RWPE2 (cell line): ENCODE results near the gene RABGAP1.

Source experiments
- ATAC-seq: fragments of 200-7000 bp; cut with Tn5 transposase; 3 replicates; pipeline ENCODE4 v1.9.1; 2021; ENCODE audit warnings: low read depth
- DNase-seq: peaks from one replicate; pipeline ENCODE4 v3.0.0-alpha.2; 2020; ENCODE audit warnings: low spot score
- H3K27ac ChIP-seq: fragments of 450-650 bp; 2 replicates; pipeline ENCODE4 v1.5.1; 2017; ENCODE audit warnings: mild to moderate bottlenecking; ENCODE audit not compliant: poor library complexity, severe bottlenecking
- H3K27me3 ChIP-seq: fragments of 250-450 bp; sonication (Bioruptor Pico); 2 replicates; pipeline ENCODE4 v1.5.1; 2021; ENCODE audit warnings: mild to moderate bottlenecking, moderate library complexity; ENCODE audit not compliant: insufficient read depth, poor library complexity, severe bottlenecking
- H3K36me3 ChIP-seq: fragments of 250-450 bp; sonication (Bioruptor Pico); 2 replicates; pipeline ENCODE4 v1.5.1; 2020; ENCODE audit warnings: low read depth, mild to moderate bottlenecking, moderate library complexity
- H3K4me1 ChIP-seq: fragments of 250-450 bp; sonication (Bioruptor Pico); 2 replicates; pipeline ENCODE4 v1.5.1; 2021; ENCODE audit warnings: mild to moderate bottlenecking, moderate library complexity; ENCODE audit not compliant: insufficient read depth, poor library complexity, severe bottlenecking
- H3K4me3 ChIP-seq: fragments of 250-450 bp; sonication (Bioruptor Pico); 2 replicates; pipeline ENCODE4 v1.5.1; 2021; ENCODE audit warnings: mild to moderate bottlenecking, moderate library complexity; ENCODE audit not compliant: severe bottlenecking
- H3K9me3 ChIP-seq: fragments of 250-450 bp; sonication (Bioruptor Pico); 2 replicates; pipeline ENCODE4 v1.5.1; 2021; ENCODE audit warnings: mild to moderate bottlenecking, moderate library complexity; ENCODE audit not compliant: severe bottlenecking
- TF ChIP-seq, protein P1 (sequence below): fragments of 450-650 bp; IDR thresholded peaks from one replicate; pipeline ENCODE4 v1.5.1; 2017; ENCODE audit warnings: mild to moderate bottlenecking, moderate library complexity; ENCODE audit not compliant: poor library complexity, severe bottlenecking

Gene RABGAP1

DNA sequence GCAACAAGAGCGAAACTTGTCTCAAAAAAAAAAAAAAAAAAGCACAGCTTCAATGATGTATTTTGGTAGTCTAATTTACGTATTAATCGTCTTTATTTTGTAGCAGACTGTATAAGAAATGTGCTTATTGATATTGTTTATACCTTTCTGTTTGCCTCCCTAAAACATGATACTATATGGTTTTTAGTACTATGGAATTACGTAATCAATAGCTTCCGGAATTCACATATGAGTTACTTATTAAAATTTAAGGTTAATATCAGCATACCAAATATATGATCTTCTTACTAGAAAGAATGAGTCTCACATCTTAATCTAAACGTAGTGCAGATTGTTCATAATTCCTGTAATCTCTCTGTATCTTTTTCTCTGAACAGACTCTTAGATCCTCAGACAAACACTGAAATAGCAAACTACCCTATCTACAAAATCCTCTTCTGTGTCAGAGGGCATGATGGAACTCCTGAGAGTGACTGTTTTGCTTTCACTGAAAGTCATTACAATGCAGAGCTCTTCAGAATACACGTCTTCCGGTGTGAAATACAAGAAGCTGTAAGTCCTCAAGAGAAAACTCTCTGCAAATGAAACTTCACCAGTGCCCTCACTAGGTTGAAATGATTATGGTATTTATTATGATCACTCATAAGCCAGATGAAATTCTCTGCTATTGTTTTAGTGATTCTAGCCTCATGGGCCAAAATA is 48.3 kb downstream of the RABGAP1 start:
- peaks cover 76% of the 10 kb centered on the region for H3K36me3 ChIP-seq
- no peak overlapping the region for H3K4me3 ChIP-seq
- H3K4me1 ChIP-seq, result no peaks in the 10 kb centered on the region
- TF ChIP-seq, protein P1, sequence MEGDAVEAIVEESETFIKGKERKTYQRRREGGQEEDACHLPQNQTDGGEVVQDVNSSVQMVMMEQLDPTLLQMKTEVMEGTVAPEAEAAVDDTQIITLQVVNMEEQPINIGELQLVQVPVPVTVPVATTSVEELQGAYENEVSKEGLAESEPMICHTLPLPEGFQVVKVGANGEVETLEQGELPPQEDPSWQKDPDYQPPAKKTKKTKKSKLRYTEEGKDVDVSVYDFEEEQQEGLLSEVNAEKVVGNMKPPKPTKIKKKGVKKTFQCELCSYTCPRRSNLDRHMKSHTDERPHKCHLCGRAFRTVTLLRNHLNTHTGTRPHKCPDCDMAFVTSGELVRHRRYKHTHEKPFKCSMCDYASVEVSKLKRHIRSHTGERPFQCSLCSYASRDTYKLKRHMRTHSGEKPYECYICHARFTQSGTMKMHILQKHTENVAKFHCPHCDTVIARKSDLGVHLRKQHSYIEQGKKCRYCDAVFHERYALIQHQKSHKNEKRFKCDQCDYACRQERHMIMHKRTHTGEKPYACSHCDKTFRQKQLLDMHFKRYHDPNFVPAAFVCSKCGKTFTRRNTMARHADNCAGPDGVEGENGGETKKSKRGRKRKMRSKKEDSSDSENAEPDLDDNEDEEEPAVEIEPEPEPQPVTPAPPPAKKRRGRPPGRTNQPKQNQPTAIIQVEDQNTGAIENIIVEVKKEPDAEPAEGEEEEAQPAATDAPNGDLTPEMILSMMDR, result no peak
- no peaks in the 10 kb centered on the region for H3K27me3 ChIP-seq
- DNase-seq, result no peak
- ATAC-seq, result no peak
- H3K9me3 ChIP-seq, result no peaks in the 10 kb centered on the region
- H3K27ac ChIP-seq, result no peak overlapping the region

DNA sequence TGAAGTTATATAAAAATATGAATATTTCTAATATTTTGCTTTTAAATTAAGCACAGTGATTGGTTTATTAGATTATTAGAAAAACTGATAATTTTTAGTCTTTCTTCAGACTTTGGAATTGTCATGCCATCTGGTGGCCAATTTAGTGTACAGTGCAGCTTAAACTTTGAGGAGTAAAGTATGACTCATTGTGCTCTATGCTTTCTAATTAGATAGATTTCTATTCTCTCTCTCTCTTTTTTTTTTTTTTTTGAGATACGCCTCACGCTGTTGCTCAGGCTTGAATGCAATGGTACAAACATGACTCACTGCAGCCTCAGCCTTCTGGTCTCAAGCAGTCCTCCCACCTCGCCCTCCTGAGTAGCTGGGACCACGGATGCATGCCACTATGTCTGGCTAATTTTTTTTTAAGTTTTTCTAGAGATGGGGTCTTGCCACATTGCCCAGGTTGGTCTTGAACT is 50.6 kb downstream of the RABGAP1 start:
- Histone ChIP-seq H3K9me3 (no peaks in the 10 kb centered on the region), H3K27me3 (no peaks in the 10 kb centered on the region), H3K4me1 (no peaks in the 10 kb centered on the region), H3K27ac (no peak overlapping the region), H3K36me3 (peaks cover 80% of the 10 kb centered on the region), H3K4me3 (no peak overlapping the region)
- TF ChIP-seq, protein P1, result peak; percentile 90
- no peak for DNase-seq
- peak; percentile 79 for ATAC-seq

GRCh38 chr9:122996586-122996985 is 55.8 kb downstream of the RABGAP1 start:
- H3K27ac ChIP-seq, result no peak overlapping the region
- no peak for DNase-seq
- H3K9me3 ChIP-seq, result no peaks in the 10 kb centered on the region
- H3K4me1 ChIP-seq, result no peaks in the 10 kb centered on the region
- no peaks in the 10 kb centered on the region for H3K27me3 ChIP-seq
- H3K36me3 ChIP-seq, result peaks cover 83% of the 10 kb centered on the region
- ATAC-seq, result no peak
- H3K4me3 ChIP-seq, result no peak overlapping the region
- TF ChIP-seq, protein P1, result no peak

DNA sequence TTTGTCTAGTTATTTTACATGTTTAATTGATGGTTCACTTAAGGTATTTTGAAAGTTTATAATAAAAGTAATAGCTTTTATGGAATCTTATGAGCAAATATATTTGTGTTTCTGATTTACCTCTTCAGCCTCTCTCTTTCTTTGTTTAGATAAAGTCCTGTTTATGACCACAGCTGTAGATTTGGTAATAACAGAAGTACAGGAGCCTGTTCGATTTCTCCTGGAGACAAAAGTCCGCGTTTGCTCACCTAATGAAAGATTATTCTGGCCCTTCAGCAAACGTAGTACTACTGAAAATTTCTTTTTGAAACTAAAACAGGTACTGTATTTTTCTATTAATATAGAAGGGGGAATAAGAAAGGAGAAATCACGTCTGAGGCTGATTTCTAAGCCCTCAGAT is 57.6 kb downstream of the RABGAP1 start:
- DNase-seq (no peak), ATAC-seq (no peak)
- no peaks in the 10 kb centered on the region for H3K27me3 ChIP-seq
- TF ChIP-seq, protein P1, result no peak
- H3K36me3 ChIP-seq, result peaks cover 74% of the 10 kb centered on the region
- H3K4me1 ChIP-seq, result no peaks in the 10 kb centered on the region
- no peak overlapping the region for H3K27ac ChIP-seq
- no peaks in the 10 kb centered on the region for H3K9me3 ChIP-seq
- H3K4me3 ChIP-seq, result no peak overlapping the region

GRCh38 chr9:123000371-123001068 is 59.7 kb downstream of the RABGAP1 start:
- Histone ChIP-seq H3K4me3 (no peak overlapping the region), H3K4me1 (no peaks in the 10 kb centered on the region), H3K9me3 (no peaks in the 10 kb centered on the region), H3K36me3 (peaks cover 76% of the 10 kb centered on the region), H3K27me3 (no peaks in the 10 kb centered on the region), H3K27ac (no peak overlapping the region)
- TF ChIP-seq, protein P1, result no peak
- ATAC-seq (no peak), DNase-seq (no peak)
